GM19023 (cell line): ENCODE data around the gene KLHL21.

Experiments used
- ATAC-seq: cut with Tn5 transposase; IDR thresholded peaks from one replicate; pipeline ENCODE4 v1.9.1; 2021; ENCODE audit warnings: mild to moderate bottlenecking, moderate library complexity; ENCODE audit not compliant: unreplicated experiment

Gene KLHL21

GRCh38 chr1:6557597-6557996 is 45.1 kb downstream of the KLHL21 start:
- no peak for ATAC-seq

GRCh38 chr1:6554907-6555778 is 47.5 kb downstream of the KLHL21 start, which contains the start of gene TAS1R1:
Gene TAS1R1 (plus strand): TSS chr1:6555307. CDS start chr1:6555374, 67 bp downstream.
- ATAC-seq: no peak

GRCh38 chr1:6554031-6554906 is 48.4 kb downstream of the KLHL21 start, which contains the start of gene NOL9:
Gene NOL9 (minus strand): TSS chr1:6554513. CDS start chr1:6554502, 11 bp downstream.
- ATAC-seq: peak; percentile 86

GRCh38 chr1:6547301-6547700 is 55.4 kb downstream of the KLHL21 start:
- ATAC-seq: no peak

- no peak for ATAC-seq
Observed at GRCh38 chr1:6546326-6546725, 56.3 kb downstream of the KLHL21 start.

GRCh38 chr1:6545276-6546112 is 57.2 kb downstream of the KLHL21 start:
- no peak for ATAC-seq

GRCh38 chr1:6544831-6545230 is 57.8 kb downstream of the KLHL21 start:
- no peak for ATAC-seq
